ENCODE data around the gene SRC.

- no peak for TF ChIP-seq CTCF (IDR thresholded peaks at IDR 0.05)
- no peak for TF ChIP-seq EP300 (IDR thresholded peaks at IDR 0.05; ENCODE audit: low read depth)
- no peak for TF ChIP-seq POLR2AphosphoS5 (IDR thresholded peaks at IDR 0.05)
- TF ChIP-seq POLR2A (IDR thresholded peaks at IDR 0.05), result no peak
Observed at GRCh38 chr20:37446286-37447032, 100.5 kb downstream of the SRC start.
